ENCODE measurements around the gene TLR8.
"Not testable (repeated sequence)": the region's sequence is repeated elsewhere in the genome, so short reads cannot be mapped to it uniquely, and the experiment has no call there.

The TLR8 gene

DNA sequence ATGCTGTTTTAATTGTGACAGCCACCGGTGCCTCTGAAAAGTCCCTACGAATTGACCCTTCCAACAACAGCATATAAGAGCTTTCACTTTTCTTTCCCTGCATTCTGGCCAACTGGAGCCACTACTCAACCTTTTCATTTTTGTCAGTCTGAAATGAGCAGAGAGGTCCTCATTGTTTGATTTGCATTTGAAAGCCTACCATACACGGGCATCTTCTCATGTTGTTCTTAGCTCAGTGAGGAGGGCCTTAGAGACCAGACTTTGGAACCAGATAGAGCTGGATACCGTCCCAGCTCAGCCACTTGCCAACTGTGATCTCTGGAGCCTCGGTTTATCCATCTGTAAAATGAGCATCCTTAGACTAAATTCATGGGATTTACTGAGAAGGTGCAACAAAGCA lies 51.6 kb downstream of the TLR8 start:
- H3K9ac ChIP-seq = peak overlapping the region in 9 of 11 experiments; percentile 83 to 94 (median 86); a peak in 13 of 22 replicates
- TF ChIP-seq Cebpa-rat (IDR thresholded peaks at IDR 0.05) = no peak
- peak overlapping the region; percentile 85 to 97 (median 92) for H3K4me2 ChIP-seq
- peak overlapping the region; percentile 78 to 99 (median 95); a peak in 21 of 22 replicates for H3K27ac ChIP-seq
- H3K36me3 ChIP-seq = no peaks in the 10 kb centered on the region
- peaks cover 0 to 6% (median 0%) of the 10 kb centered on the region in 11 experiments; a peak in 1 of 22 replicates for H3K27me3 ChIP-seq
- H3K9me3 ChIP-seq (replicated peaks in 1 of 11) = peaks cover 0 to 29% (median 17%) of the 10 kb centered on the region in 11 experiments; a peak in 17 of 22 replicates
- peaks cover 61 to 91% (median 72%) of the 10 kb centered on the region in 10 experiments for H3K4me1 ChIP-seq
- H4K20me1 ChIP-seq = peaks cover 0 to 12% (median 0%) of the 10 kb centered on the region in 11 experiments; a peak in 2 of 22 replicates
- H3K4me3 ChIP-seq = no peak overlapping the region

- Histone ChIP-seq H3K4me3 (no peak overlapping the region), H3K27me3 (peaks cover 0 to 6% (median 0%) of the 10 kb centered on the region in 11 experiments; a peak in 1 of 22 replicates), H3K4me1 (peaks cover 57 to 87% (median 68%) of the 10 kb centered on the region in 10 experiments), H3K4me2 (peak overlapping the region; percentile 85 to 97 (median 92); a peak in 19 of 22 replicates), H3K9me3 (replicated peaks in 1 of 11) (peaks cover 0 to 33% (median 19%) of the 10 kb centered on the region in 11 experiments; a peak in 17 of 22 replicates), H4K20me1 (peaks cover 0 to 12% (median 0%) of the 10 kb centered on the region in 11 experiments; a peak in 2 of 22 replicates), H3K9ac (peak overlapping the region in 1 of 11 experiments; percentile 88; a peak in 1 of 22 replicates), H3K27ac (peak overlapping the region in 9 of 11 experiments; percentile 91 to 99 (median 96); a peak in 17 of 22 replicates), H3K36me3 (no peaks in the 10 kb centered on the region)
- TF ChIP-seq Cebpa-rat (IDR thresholded peaks at IDR 0.05) = no peak
Observed at GRCh38 chrX:12958461-12958860, 52.0 kb downstream of the TLR8 start.

DNA sequence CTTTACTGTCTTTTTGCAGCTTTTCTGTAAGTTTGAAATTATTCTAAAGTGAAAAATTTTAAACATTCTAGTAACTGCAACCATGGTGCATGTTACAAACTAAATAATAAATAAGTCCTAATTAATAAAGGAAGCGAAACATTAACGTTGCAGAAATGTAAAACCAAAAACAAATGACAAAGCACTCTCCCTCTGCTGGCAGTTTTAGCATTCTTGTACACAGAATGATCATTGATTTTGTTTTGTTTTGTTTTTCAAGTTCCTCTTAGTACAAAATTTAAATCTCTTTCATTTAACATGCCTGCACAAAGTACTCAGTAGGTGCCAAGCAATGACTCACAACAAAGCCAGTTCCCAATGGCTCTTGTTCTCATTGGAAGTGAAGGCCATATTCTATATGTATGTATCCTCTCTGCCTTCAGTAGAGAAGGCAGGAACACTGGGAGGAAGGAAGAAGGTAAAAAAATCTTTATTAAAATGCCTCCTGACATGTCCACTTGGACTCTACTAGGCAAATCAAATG lies 54.8 kb downstream of the TLR8 start:
- Histone ChIP-seq H3K36me3 (no peaks in the 10 kb centered on the region), H3K9me3 (replicated peaks in 1 of 11) (peaks cover 0 to 45% (median 28%) of the 10 kb centered on the region in 11 experiments; a peak in 17 of 22 replicates), H3K27me3 (peaks cover 0 to 3% (median 0%) of the 10 kb centered on the region in 11 experiments; a peak in 1 of 22 replicates), H3K4me1 (peaks cover 29 to 59% (median 40%) of the 10 kb centered on the region in 10 experiments), H3K27ac (peak overlapping the region in 9 of 11 experiments; percentile 0 to 71 (median 38); a peak in 14 of 22 replicates), H4K20me1 (peaks cover 0 to 5% (median 0%) of the 10 kb centered on the region in 11 experiments; a peak in 1 of 22 replicates), H3K9ac (peak overlapping the region in 2 of 11 experiments; percentile 20 to 46; a peak in 3 of 22 replicates), H3K4me3 (no peak overlapping the region), H3K4me2 (peak overlapping the region in 6 of 11 experiments; percentile 15 to 62 (median 50); a peak in 10 of 22 replicates)
- TF ChIP-seq Cebpa-rat (IDR thresholded peaks at IDR 0.05) = no peak

DNA sequence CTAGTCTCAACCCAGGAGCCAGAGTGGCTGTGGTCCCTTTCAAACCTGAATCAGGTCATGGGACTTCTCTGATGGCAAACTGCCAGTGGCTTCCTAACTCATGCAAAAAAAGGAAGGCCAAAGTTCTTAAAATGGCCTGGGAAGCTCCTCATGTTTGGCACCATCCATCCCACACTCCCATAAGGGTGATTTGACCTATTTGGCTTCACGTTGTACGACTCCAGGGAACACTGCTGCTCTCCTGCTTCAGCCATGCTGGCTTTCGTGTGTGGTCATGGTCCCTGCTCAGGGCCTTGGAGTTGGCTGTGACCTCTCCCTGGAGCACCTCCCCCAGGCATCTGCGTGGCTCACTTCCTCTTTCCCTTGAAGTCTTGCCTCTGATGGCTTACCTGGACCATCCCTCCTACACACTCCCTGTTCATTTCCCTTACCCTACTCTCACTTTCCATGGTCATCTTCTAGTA lies 55.7 kb downstream of the TLR8 start:
- H4K20me1 ChIP-seq = no peaks in the 10 kb centered on the region

DNA sequence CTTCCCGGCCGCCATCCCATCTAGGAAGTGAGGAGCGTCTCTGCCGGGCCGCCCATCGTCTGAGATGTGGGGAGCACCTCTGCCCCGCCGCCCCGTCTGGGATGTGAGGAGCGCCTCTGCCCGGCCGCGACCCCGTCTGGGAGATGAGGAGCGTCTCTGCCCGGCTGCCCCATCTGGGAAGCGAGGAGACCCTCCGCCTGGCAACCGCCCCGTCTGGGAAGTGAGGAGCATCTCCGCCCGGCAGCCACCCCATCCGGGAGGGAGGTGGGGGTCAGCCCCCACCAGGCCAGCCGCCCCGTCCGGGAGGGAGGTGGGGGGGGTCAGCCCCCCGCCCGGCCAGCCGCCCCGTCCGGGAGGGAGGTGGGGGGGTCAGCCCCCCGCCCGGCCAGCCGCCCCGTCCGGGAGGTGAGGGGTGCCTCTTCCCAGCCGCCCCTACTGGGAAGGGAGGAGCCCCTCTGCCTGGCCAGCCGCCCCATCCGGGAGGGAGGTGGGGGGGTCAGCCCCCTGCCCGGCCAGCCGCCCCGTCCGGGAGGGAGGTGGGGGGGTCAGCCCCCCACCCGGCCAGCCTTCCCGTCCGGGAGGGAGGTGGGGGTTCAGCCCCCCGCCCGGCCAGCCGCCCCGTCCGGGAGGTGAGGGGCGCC lies 56.9 kb downstream of the TLR8 start:
- not testable (repeated sequence) for H4K20me1 ChIP-seq, H3K9ac ChIP-seq, H3K4me2 ChIP-seq, H3K4me3 ChIP-seq, H3K27me3 ChIP-seq, H3K27ac ChIP-seq, H3K36me3 ChIP-seq
- H3K9me3 ChIP-seq (replicated peaks in 1 of 11) = peaks cover 0 to 54% (median 33%) of the 10 kb centered on the region in 11 experiments; a peak in 17 of 22 replicates
- peaks cover 16 to 49% (median 29%) of the 10 kb centered on the region in 10 experiments for H3K4me1 ChIP-seq

More for the DNA sequence above, 55.7 kb downstream of the TLR8 start:
- no peak overlapping the region for H3K4me3 ChIP-seq
- H3K9ac ChIP-seq = 0 out of 22 replicates have a peak overlapping the region, but pooled peaks of 1 of the 11 experiments have one; percentile 20
- peak overlapping the region in 6 of 11 experiments; percentile 15 to 62 (median 50); a peak in 10 of 22 replicates for H3K4me2 ChIP-seq
- no peak for TF ChIP-seq Cebpa-rat (IDR thresholded peaks at IDR 0.05)
- H3K27me3 ChIP-seq = peaks cover 0 to 3% (median 0%) of the 10 kb centered on the region in 11 experiments; a peak in 1 of 22 replicates
- H3K27ac ChIP-seq = peak overlapping the region in 8 of 11 experiments; percentile 10 to 71 (median 45); a peak in 14 of 22 replicates
- H3K9me3 ChIP-seq (replicated peaks in 1 of 11) = peaks cover 0 to 51% (median 33%) of the 10 kb centered on the region in 11 experiments; a peak in 17 of 22 replicates
- no peaks in the 10 kb centered on the region for H3K36me3 ChIP-seq
- H3K4me1 ChIP-seq = peaks cover 21 to 51% (median 33%) of the 10 kb centered on the region in 10 experiments

- peaks cover 0 to 52% (median 36%) of the 10 kb centered on the region in 11 experiments; a peak in 17 of 22 replicates for H3K9me3 ChIP-seq (replicated peaks in 1 of 11)
- no peak for TF ChIP-seq Cebpa-rat (IDR thresholded peaks at IDR 0.05)
- peaks cover 0 to 6% (median 0%) of the 10 kb centered on the region in 11 experiments; a peak in 4 of 22 replicates for H3K27me3 ChIP-seq
- H3K4me3 ChIP-seq = no peak overlapping the region
- H4K20me1 ChIP-seq = no peaks in the 10 kb centered on the region
- no peak overlapping the region for H3K27ac ChIP-seq
- no peak overlapping the region for H3K4me2 ChIP-seq
- H3K4me1 ChIP-seq = peaks cover 17 to 52% (median 31%) of the 10 kb centered on the region in 10 experiments
- H3K9ac ChIP-seq = no peak overlapping the region
- H3K36me3 ChIP-seq = no peaks in the 10 kb centered on the region
Observed at GRCh38 chrX:12965131-12965940, 58.9 kb downstream of the TLR8 start.

DNA sequence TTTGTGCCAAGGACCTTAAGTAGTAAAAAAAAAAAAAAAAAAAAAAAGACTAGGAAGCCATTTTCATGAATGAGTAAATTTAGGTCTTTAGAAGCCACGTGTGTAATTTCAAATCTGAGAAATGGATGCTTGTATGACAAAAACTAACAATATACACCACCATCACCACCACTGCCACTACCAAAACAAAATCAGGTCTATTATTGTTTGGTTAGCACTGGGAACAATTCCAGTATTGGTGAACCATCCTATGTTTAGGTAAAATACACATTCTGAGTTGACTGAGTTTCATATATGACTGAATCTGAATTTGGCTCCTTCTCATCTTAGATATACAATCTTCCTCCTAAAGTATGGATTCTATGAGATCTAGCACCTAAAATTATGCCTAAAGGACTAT lies 59.7 kb downstream of the TLR8 start:
- Histone ChIP-seq H3K4me3 (no peak overlapping the region), H4K20me1 (no peaks in the 10 kb centered on the region), H3K4me2 (no peak overlapping the region), H3K9ac (no peak overlapping the region), H3K4me1 (peaks cover 25 to 52% (median 39%) of the 10 kb centered on the region in 10 experiments), H3K9me3 (replicated peaks in 1 of 11) (peaks cover 0 to 47% (median 34%) of the 10 kb centered on the region in 11 experiments; a peak in 17 of 22 replicates), H3K27ac (no peak overlapping the region), H3K27me3 (peaks cover 0 to 13% (median 0%) of the 10 kb centered on the region in 11 experiments; a peak in 6 of 22 replicates), H3K36me3 (no peaks in the 10 kb centered on the region)
- TF ChIP-seq Cebpa-rat (IDR thresholded peaks at IDR 0.05) = no peak

All from BLaER1 treated with 17β-estradiol and CSF1 and Interleukin-3, amounts not matched to agents 10 nM and 100 nM (cell line).